Measurements from ENCODE around the gene HNRNPH3. TPM values are rescaled to one million over a fixed set of nuclear protein-coding genes. Genes with fewer than 3 reads are reported as not detected.
"Not testable (repeated sequence)": the region's sequence is repeated elsewhere in the genome, so short reads cannot be mapped to it uniquely, and the experiment has no call there.

Gene HNRNPH3, protein sequence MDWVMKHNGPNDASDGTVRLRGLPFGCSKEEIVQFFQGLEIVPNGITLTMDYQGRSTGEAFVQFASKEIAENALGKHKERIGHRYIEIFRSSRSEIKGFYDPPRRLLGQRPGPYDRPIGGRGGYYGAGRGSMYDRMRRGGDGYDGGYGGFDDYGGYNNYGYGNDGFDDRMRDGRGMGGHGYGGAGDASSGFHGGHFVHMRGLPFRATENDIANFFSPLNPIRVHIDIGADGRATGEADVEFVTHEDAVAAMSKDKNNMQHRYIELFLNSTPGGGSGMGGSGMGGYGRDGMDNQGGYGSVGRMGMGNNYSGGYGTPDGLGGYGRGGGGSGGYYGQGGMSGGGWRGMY
- total RNA-seq (2014; rRNA removed; shearing (Covaris generic)) = 17.6 and 18.8 TPM in 2 replicates

DNA sequence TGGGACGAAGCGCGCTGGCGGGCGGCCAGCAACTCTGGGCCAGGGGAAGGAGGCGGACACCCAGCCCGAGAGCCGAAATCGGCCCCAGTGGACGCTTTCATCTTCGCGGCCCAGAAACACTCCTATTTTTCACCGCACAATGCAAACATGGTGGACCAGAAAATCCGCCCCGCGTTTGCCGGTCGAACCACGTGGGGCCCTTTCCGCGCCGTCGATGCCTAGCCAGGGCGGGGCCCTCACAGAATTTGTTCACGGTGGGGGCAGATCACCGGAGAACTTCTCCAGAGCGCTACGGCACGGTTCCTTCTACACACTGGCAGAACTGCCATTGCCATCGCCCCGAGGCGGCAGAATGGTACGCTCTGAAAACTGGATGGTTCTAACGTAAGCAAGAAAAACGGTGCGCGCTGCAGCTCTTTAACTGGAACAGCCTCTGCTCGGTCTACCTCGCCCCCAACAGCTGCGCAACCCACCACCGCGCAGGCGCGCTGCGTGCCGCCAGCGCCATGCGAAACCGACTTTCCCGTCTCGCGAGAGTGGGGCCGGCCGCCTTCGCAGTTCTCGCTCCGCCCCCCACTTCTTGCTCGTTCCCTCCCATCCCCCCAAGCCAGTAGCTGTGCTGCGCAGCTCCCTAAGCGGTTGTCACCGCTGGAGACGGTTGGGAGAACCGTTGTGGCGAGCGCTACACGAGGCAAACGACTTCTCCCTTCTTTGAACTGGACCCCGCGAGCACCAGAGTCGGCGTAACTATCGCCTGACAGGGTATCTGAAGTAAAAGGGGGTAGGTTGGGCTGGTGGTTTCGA lies at the start of gene HNRNPH3:
Gene HNRNPH3 (plus strand): TSS at position 610 of the 804 bp plus-strand sequence. CDS start 5,158 bp downstream, outside the sequence.
- peak; percentile 98 for DNase-seq (ENCODE audit: low spot score)

DNA sequence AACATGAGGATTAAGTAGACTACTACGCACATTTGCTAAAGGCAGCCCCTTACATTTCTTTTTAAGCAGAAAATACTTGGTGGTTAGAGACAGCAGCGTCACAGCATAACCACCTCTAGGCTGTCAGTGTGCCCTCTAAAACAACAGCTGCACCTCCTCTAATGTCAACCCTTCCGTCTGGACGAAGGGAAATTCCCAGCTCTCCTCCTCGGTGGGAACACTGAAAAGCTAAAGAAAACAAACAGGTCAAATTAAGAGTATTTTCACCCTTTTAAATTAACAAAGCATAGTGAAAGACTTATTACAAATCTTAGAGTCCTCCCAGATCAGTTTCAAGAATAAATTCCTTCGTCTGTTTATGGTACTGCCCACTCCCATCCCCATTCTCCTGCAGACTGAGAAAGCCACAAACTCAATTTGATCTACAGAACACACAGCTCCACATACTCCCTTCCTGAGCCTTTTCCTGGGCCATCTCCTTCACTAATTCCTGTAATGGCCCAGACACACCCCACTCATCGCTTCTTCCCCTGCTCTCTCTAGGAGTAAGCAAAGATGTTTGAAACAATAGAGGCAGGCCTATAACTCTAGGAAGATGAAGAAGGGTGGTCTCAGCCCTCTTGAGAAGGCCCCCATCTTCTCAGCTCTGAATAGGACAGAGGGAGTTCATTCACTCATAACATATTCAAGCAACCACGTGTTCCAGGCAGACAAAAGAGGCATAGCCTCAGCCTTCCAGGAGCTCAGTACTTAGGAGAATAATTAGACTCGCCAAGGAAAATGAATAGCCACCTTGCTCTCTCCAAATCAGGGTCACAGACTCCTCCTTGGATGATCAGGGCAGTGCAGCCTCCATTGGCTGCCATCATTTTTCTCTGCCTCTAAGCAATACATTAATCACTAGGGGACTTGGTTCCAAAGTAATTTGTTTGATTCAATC lies 47.5 kb upstream of the HNRNPH3 start:
- DNase-seq (ENCODE audit: low spot score) = no peak

DNA sequence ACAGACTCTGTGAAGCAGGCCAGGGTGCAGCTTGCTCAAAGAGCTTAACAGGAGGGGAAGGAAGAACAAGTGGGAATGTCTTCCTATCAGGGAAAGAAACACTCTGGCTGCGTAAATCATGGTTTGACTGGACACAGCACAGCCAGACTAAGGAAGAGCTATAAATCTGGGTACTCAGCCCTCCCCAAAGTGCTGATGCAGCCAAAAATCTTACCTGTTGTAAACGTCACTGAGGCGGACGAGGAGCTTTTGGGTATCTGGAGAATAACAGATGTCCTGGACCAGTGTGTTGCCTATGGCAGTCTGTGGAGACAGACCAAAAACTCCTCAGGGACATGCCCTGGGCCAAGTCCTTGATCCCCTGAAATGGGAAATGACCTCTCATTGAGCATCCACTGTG lies 43.1 kb upstream of the HNRNPH3 start:
- no peak for DNase-seq (ENCODE audit: low spot score)

DNA sequence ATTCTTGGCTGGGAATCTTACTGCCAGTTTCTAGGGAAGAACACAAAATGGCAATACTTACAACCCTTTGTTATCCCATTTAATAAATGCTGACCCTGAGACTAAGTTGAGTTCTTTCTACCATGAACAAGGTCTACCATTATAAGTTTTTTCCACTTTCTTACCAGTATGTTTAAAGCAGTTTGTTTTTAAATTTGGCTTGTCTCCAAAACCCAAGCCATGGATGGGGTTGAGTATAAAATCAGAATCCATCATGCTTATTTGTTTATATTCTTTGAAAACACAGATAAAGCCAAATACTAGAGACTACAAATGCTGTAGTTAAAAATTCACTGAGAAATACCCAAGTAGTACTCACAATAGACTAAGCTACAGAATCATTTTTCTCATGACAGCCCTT lies 41.1 kb upstream of the HNRNPH3 start:
- DNase-seq (ENCODE audit: low spot score) = no peak

DNA sequence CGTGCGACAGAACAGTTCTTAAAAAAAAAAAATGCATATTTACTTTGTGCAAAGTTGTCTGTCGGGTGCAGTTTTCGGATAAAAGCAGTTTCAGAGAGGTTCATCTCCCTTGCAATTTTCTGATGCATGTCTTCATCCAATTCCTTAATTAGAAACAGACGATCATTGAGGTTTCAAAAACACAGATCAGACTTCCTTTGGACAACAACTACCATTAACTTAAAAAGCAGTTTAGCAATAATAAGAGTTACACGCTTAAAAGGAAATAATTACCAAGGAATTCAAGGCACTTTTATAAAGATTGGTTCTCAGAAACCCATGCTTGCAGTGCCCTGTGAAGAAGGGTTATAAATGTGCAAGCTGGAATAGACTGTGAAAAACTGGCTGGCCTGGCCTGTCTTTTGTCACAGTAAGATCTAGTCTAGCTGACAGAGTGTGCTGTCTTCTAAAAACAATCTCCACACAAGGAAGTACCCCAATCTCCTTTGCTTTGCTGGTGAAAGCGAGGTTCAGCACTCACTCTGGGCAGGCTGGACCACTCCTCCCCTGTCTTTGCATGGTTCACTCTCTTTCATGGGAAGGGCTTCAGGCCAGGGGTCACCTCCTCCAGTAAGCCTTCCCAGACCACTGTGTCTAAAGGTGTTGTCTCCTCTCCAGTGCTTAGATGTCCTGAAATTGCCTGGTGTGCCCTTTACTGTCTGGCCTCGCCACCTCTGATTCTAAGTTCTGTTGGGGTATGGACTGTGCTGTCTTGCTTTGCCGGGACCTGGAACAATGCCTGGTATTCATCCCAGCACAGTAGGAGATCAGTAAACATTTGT lies 34.8 kb upstream of the HNRNPH3 start:
- no peak for DNase-seq (ENCODE audit: low spot score)

DNA sequence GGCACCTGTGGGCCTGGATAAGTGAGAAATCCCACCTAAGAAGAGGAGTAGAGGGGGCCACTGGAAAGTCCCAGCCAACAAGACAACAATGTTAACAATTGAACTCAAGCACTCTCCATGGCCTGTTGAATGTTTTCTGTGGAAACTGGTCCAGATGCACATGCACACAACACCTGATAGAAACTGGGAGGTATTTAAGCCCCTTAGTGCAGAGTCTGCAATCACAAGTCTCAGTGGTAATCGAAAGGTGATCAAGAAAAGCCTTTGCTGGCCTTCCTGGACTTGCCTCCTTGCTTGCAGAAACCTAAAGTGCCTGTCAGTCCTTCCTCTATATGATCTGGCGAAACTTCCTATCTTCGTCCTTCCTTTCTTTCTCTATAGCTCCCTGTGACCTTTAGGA lies 30.6 kb upstream of the HNRNPH3 start:
- DNase-seq (ENCODE audit: low spot score) = no peak

DNA sequence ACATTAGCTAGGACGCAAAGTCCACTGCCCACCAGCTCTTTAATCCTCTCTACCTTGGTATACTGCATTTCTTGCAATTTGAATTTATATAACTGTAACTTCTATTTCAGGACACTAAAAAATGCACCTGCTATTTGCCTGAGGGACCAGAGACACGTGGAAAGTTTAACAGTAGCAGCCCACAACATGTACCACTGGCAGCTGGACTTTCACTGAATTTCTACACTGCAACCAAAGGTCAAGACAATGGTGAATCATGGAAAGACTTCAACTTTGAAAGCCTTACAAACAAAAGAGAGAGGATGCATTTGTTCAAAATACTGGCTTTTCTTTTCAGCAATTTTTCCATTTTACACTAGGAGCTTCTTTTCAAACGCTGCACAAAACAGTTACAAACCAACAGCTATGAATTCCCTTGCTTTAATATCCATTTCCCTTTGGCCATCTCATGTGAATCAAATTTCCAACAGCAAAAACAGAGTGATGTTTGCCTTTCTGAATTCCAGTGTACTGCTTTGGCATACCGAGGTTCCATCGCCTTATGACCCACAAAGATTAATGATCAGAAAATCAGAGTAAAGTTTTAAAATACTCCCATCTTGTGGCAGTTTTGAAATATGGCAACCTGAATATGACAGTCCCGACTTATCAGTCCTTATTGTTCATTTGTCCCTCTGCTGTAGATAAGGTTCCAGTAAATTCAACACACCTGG lies 29.9 kb upstream of the HNRNPH3 start:
- DNase-seq (ENCODE audit: low spot score) = peak; percentile 88

DNA sequence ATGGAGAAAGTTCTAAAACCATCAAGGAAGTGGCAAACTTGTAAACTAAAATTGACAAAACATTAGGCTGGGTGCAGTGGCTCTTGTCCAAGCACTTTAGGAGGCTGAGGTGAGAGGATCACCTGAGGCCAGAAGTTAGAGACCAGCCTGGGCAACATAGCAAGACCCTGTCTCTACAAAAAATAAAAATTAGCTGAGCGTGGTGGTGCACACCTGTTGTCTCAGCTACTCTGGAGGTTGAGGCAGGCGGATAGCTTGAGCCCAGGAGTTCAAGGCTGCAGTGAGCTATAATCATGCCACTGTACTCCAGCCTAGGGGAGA lies 29.4 kb upstream of the HNRNPH3 start:
- no peak for DNase-seq (ENCODE audit: low spot score)

DNA sequence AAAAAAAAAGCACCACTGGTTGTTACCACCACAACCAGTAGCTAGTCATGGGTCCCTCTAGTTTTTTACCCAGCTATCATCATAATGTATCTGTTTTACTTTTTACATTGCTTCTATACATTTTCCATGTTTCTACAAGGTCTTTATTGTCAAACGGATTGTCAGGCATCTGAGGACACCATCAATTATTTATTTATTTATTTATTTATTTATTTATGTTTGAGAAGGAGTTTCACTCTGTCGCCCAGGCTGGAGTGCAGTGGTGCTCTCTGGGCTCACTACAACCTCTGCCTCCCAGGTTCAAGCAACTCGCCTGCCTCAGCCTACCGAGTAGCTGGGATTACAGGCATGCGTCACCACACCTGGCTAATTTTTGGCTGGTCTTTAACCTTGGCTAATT lies 29.0 kb upstream of the HNRNPH3 start:
- no peak for DNase-seq (ENCODE audit: low spot score)

DNA sequence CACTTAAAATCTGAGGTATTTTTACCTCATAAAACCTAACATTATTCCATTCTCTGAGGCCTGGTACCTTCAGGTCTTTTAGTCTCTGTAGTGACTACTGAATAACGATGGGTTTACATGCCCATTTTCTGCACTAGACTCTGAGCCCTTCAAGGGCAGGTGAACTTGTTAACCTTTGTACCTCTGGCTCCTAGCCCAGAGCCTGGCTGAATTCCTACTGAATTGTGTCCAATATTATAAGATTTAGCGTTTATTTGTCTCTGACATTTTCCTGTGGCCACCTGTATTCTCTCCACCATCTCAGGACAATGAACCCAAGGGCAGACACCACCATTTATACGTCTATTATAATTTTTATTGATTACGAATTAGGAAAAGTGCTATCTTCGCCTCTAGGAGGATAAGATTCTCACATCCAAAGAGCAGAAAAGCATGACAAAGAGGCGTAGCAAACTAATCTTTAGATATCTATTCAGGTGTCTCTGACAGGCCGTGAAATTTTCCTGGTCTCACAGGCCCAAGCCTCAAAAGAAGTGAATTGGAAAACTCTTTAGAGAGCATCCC lies 27.9 kb upstream of the HNRNPH3 start:
- peak; percentile 19 for DNase-seq (ENCODE audit: low spot score)

DNA sequence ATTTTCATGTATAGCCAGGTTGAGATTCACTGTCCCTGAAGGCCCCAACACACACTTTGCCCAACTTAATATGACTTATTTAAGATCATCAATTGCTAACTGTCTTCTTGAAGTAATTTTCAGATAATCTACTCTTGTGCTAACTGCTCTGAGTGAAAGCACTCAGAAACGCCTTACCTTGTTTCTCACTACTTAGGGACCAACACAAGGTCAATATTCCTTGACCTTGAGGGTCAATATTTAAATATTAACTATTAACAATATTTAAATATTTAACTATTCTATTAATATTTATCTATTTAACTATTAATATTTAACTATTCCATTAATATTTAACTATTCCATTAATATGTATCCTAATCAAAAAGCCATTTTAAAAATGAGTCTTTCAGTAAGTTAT lies 26.0 kb upstream of the HNRNPH3 start:
- no peak for DNase-seq (ENCODE audit: low spot score)

DNA sequence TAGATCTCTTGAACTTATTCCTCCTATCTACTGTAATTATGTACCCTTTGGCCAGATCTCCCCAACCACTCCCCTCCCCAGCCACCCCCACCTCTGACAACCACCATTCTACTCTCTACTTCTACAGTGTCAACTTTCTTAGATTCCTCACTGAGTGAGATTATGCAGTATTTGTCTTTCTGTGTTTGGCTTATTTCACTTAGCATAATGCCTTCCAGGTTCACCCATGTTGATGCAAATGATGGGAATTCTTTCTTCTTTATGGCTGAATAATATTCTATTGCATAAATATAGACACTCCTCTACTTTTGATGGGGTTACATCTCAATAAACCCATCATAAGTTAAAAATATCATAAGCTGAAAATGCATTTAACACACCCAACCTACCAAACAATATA lies 21.3 kb upstream of the HNRNPH3 start:
- no peak for DNase-seq (ENCODE audit: low spot score)

DNA sequence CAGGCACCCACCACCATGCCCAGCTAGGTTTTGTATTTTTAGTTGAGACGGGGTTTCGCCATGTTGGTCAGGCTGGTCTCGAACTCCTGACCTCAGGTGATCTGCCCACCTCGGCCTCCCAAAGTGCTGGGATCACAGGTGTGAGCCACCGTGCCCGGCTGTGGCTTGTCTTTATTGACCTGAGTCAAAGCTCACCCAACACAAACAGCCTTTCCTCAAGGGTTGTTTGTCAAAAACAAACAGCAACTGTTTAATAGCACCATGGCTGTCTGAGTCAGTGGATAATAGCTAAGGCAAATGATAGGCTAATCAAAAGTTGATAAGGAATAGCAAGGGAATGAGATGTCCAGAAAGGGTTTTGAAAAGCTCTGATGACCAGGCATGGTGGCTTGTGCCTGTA lies 16.9 kb upstream of the HNRNPH3 start:
- DNase-seq (ENCODE audit: low spot score) = not testable (repeated sequence)

DNA sequence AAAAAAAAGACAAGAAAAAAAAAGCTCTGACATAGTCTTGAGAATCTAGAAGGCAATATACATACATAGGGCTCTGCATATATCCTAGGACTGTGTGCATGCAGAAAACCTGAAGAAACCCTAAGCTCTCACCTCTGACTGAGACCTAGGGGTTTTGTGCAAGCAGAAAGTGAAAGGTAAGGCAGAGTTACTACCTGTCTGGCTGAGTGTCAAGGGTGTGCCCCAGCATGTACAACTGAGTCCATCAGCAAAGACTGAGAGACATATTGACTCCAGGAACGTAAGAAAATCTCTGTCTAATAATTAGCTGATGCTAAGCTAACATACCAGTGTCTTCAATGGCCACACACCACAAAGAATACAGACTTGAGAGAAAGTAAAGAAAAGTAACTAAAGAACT lies 16.3 kb upstream of the HNRNPH3 start:
- DNase-seq (ENCODE audit: low spot score) = no peak

DNA sequence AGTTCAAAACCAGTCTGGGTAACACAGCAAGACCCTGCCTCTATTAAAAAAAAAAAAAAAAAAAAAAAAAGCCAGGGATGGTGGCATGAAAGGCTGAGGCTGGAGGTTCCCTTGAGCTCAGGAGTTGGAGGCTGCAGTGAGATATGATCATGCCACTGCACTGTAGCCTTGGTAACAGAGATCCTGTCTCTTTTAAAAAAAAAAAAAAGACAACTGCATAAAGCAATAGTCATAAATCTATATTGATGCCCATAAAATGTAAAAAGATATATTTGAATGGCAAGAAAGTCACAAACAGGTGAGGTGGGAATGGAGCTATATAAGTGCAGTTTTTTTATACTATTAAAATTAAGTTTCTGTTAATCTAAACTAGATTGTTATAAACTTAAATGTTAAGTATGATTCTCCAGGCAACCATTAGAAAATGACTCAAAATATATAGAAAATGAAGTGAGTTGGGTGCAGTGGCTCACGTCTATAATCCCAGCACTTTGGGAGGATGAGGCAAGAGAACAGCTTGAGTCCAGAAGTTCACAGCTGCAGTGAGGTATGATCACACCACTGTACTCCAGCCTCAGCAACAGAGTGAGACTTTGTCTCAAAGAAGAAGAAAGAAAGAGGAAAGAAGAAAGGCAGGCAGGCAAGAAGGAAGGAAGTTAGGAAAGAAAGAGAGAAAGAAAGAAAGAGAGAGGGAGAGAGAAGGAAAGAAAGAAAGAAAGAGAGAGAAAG lies 13.4 kb upstream of the HNRNPH3 start:
- no peak for DNase-seq (ENCODE audit: low spot score)

DNA sequence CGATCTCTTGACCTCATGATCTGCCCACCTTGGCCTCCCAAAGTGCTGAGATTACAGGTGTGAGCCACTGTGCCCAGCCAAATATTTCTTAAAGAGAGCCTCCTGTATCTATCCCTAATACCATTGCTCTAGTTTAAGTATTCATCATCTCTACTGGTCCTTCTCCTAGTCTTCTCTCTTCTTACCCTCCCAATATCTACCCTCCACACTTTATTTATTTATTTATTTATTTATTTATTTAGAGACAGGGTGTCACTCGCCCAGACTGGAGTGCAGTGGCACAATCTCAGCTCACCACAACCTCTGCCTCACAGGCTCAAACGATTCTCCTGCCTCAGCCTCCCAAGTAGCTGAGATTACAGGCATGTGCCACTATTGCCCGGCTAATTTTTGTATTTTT lies 7.5 kb upstream of the HNRNPH3 start:
- DNase-seq (ENCODE audit: low spot score) = not testable (repeated sequence)

DNA sequence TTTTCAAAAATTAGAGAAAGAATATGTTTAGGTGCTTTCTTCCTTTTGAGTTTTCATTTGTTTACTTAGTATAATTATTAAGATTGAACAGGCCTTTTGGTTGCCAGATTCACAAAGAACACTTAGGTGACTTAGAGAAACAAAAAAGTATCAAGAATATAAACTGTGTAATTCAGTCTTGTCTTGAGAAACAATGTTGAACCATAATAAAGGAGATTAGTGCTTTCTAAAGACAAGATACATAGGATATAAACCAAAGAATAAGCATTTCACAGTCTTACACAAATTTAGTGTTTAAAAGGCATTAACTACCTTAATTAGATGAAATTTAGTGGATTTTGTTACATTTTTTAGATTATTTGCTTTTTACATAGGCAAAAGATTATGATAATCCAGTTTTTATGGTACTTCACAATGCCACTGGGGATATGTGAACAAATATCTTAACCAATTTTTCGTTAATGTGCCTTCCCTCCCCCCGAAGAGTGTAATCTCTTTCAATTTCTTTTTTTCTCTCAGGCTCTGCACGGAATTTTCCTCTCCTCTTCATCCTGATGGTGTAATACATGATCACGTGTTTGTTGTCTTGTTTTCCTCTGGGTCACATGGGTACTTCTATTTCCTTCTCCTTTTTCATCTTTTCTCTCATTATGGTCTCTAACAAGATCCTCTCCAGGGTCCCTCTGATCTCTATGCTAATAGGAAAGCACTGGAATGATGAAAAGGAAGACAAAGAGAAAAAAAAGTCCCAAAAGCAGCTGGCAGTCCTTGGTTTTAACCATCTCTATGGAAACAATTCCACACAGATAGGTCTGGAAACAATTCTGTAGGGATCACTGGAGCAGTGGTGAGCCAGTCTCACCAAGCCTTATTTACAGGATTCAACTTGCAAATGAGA lies 3.7 kb upstream of the HNRNPH3 start:
- peak; percentile 33 for DNase-seq (ENCODE audit: low spot score)

DNA sequence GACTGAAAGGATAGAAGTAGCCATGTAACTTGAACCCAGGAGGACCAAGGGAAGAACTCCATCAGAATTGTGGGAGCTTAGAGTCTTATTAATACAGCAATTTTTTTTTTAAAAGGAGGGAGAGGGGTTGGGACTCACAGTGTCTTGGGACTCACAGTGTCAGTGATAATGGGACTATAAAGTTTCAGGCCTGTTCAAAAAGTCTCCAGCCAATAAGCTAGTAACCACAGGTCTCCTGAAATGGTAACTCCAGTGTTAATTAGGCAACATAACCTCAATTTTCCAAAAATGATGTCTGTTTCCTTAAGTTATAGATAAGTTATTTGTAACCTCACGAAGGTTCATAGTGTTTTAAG lies 2.4 kb upstream of the HNRNPH3 start:
- no peak for DNase-seq (ENCODE audit: low spot score)

Measured in HT-29 (cell line).